ENCODE results near the gene AIG1. TPM values are rescaled to one million over a fixed set of nuclear protein-coding genes. Genes with fewer than 3 reads are reported as not detected.

Gene AIG1
- total and polyA plus RNA-seq, 2 experiments from 2014 or later, result 44.7 to 46.9 TPM

DNA sequence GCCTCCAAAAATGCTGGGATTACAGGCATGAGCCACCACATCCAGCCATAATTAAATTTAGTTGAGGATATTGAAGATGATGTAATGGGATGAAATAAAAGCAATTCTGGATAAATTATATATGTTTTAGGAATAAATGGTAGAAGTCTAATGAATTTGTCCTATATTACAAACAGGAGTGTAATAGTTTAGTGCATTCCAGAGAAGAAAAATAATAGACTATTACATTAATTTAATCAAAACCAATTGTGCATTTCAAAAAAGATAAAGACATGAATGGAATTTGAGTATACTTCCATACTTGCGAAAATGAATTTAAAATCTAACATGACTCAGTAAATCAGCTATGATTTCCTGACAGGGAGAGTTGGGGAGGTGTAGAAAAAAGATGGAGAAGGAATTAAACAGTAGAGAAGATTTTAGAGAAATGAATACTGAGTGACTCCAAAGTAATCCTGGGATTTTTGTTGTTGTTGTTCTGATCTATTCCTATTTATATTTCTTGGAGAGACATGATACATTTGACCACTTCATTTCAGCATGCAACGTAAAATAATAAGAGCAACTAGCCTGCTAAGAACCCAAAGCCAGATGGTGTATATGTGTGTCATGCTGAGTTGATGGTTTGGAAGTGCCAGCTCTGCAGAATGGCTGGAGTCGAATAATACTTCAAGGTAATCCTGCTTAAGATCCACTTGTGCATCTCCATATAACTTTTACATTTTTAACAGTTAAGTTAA, 67.4 kb downstream of the AIG1 start:
- no peaks in the 10 kb centered on the region for H3F3A ChIP-seq (ENCODE audit: insufficient read depth)
- H3K9me2 ChIP-seq (ENCODE audit: insufficient read depth), result no peaks in the 10 kb centered on the region
- TF ChIP-seq EZH2 (IDR thresholded peaks at IDR 0.05; ENCODE audit: insufficient read depth, poor library complexity, severe bottlenecking) (no peak), EZH2phosphoT487 (IDR thresholded peaks at IDR 0.05; ENCODE audit: insufficient read depth, low read depth) (no peak)
- DNase-seq, result no peak
- no peak overlapping the region for H2AFZ ChIP-seq
- in situ Hi-C loops (cut with MboI), result no loop called here
- H3K4me2 ChIP-seq (ENCODE audit: unreplicated experiment), result no peak overlapping the region
- H3K9ac ChIP-seq, result no peak overlapping the region
- H3K36me3 ChIP-seq (ENCODE audit: low read depth), result no peaks in the 10 kb centered on the region; the same call in 1 of the 2 replicates
- H3K9me3 ChIP-seq (ENCODE audit: low read depth), result no peaks in the 10 kb centered on the region
- H3K27me3 ChIP-seq (replicated peaks; ENCODE audit: insufficient read depth), result no peaks in the 10 kb centered on the region
- no peaks in the 10 kb centered on the region for H3K79me2 ChIP-seq (ENCODE audit: insufficient read depth)
- 84 to 87% methylated on average over 3 of the region's 3 CpGs for WGBS, 2 experiments (ENCODE audit: low coverage in 1 of 2, low lambda C conversion rate in 2 of 2, missing lambda C conversion rate in 2 of 2)
- no peak overlapping the region for H3K4me3 ChIP-seq
- 0 out of 2 replicates have a peak, but pooled peaks cover 8% of the 10 kb centered on the region for H3K4me1 ChIP-seq (ENCODE audit: insufficient read depth)
- H4K20me1 ChIP-seq (ENCODE audit: insufficient read depth), result no peaks in the 10 kb centered on the region
- H3K27ac ChIP-seq, result no peak overlapping the region

DNA sequence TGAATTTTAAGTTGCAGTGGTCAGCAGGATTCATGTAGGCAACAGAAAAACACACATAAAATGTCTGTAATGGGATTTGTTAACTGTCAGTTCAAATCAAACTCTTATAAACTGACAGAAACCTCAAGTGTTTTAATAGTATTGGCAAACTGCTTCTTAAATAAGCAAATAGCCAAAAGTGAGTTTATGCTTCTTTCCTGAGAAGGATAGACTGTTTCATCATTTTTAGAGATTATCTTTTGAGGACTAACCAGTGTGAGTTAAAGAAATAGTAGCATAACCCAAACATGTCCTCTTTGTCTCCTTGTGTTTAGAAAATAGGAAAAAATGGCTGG, 68.0 kb downstream of the AIG1 start:
- in situ Hi-C loops (cut with MboI), result no loop called here
- no peak overlapping the region for H3K4me3 ChIP-seq
- no peak overlapping the region for H2AFZ ChIP-seq
- no peaks in the 10 kb centered on the region for H3K9me3 ChIP-seq (ENCODE audit: low read depth)
- TF ChIP-seq EZH2 (IDR thresholded peaks at IDR 0.05; ENCODE audit: insufficient read depth, poor library complexity, severe bottlenecking), result no peak
- no peak for TF ChIP-seq EZH2phosphoT487 (IDR thresholded peaks at IDR 0.05; ENCODE audit: insufficient read depth, low read depth)
- H3K4me1 ChIP-seq (ENCODE audit: insufficient read depth), result 0 out of 2 replicates have a peak, but pooled peaks cover 6% of the 10 kb centered on the region
- H3K9me2 ChIP-seq (ENCODE audit: insufficient read depth), result no peaks in the 10 kb centered on the region
- no peaks in the 10 kb centered on the region for H4K20me1 ChIP-seq (ENCODE audit: insufficient read depth)
- no peaks in the 10 kb centered on the region for H3F3A ChIP-seq (ENCODE audit: insufficient read depth)
- no peak overlapping the region for H3K27ac ChIP-seq
- H3K79me2 ChIP-seq (ENCODE audit: insufficient read depth), result no peaks in the 10 kb centered on the region
- H3K9ac ChIP-seq, result no peak overlapping the region
- no peaks in the 10 kb centered on the region; the same call in 1 of the 2 replicates for H3K36me3 ChIP-seq (ENCODE audit: low read depth)
- H3K4me2 ChIP-seq (ENCODE audit: unreplicated experiment), result no peak overlapping the region
- H3K27me3 ChIP-seq (replicated peaks; ENCODE audit: insufficient read depth), result no peaks in the 10 kb centered on the region
- no peak for DNase-seq

DNA sequence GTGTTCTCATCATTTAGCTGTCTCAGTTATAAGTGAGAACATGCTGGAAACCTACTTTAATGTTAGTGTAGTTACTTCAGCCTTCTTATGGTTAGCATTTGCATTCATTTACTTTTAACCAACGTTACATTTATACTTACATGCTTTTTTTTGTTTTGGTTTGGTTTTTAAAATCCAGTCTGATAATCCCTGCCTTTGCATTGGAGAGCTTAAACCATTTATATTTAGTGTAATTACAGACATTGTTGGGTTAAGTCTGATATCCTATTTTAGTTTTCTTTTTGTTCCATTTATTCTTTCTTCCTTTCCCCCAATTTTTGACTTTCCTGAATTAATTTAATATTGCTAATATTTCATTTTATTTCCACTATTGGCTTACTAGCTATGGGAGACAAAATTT, 70.2 kb downstream of the AIG1 start:
- no peaks in the 10 kb centered on the region; the same call in 1 of the 2 replicates for H3K36me3 ChIP-seq (ENCODE audit: low read depth)
- TF ChIP-seq EZH2phosphoT487 (IDR thresholded peaks at IDR 0.05; ENCODE audit: insufficient read depth, low read depth) (no peak), EZH2 (IDR thresholded peaks at IDR 0.05; ENCODE audit: insufficient read depth, poor library complexity, severe bottlenecking) (no peak)
- H3K9me2 ChIP-seq (ENCODE audit: insufficient read depth), result no peaks in the 10 kb centered on the region
- no peaks in the 10 kb centered on the region for H3K9me3 ChIP-seq (ENCODE audit: low read depth)
- WGBS, 2 experiments (ENCODE audit: low coverage in 1 of 2, low lambda C conversion rate in 2 of 2, missing lambda C conversion rate in 2 of 2), result 43 to 63% methylated on average over 1 of the region's 1 CpG
- H4K20me1 ChIP-seq (ENCODE audit: insufficient read depth), result no peaks in the 10 kb centered on the region
- H3K9ac ChIP-seq, result no peak overlapping the region
- H3K79me2 ChIP-seq (ENCODE audit: insufficient read depth), result no peaks in the 10 kb centered on the region
- H3F3A ChIP-seq (ENCODE audit: insufficient read depth), result no peaks in the 10 kb centered on the region
- H3K27me3 ChIP-seq (replicated peaks; ENCODE audit: insufficient read depth), result no peaks in the 10 kb centered on the region
- no peak overlapping the region for H3K27ac ChIP-seq
- H3K4me2 ChIP-seq (ENCODE audit: unreplicated experiment), result no peak overlapping the region
- H3K4me3 ChIP-seq, result no peak overlapping the region
- H2AFZ ChIP-seq, result no peak overlapping the region
- DNase-seq, result no peak
- peaks cover 5% of the 10 kb centered on the region; the same call in 1 of the 2 replicates for H3K4me1 ChIP-seq (ENCODE audit: insufficient read depth)
- in situ Hi-C loops (cut with MboI), result no loop called here

DNA sequence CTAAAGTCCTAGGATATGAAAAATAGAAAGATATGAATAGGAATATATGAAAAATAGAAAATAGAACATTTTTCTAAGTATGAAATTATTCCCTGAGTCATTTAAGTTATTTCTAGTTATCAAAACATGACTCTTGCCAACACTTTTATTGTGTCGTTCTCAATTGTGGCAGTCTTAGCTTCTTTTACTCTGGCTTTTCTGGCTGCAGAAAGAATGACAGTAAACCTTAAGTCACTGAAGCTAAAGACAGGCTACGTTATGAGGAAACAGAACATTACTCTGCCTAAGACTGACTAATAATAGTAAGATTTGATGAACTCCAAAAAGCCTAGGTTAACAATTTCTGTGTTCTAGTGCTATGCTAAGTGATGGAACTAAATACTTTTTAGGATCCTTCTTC, 74.6 kb downstream of the AIG1 start:
- no peak overlapping the region for H3K4me2 ChIP-seq (ENCODE audit: unreplicated experiment)
- no peaks in the 10 kb centered on the region; the same call in 1 of the 2 replicates for H3K36me3 ChIP-seq (ENCODE audit: low read depth)
- no peak overlapping the region for H3K27ac ChIP-seq
- TF ChIP-seq EZH2phosphoT487 (IDR thresholded peaks at IDR 0.05; ENCODE audit: insufficient read depth, low read depth) (no peak), EZH2 (IDR thresholded peaks at IDR 0.05; ENCODE audit: insufficient read depth, poor library complexity, severe bottlenecking) (no peak)
- peak; percentile 23 for DNase-seq
- H3K9ac ChIP-seq, result no peak overlapping the region
- no peaks in the 10 kb centered on the region for H3K9me3 ChIP-seq (ENCODE audit: low read depth)
- H3K27me3 ChIP-seq (replicated peaks; ENCODE audit: insufficient read depth), result no peaks in the 10 kb centered on the region
- H4K20me1 ChIP-seq (ENCODE audit: insufficient read depth), result no peaks in the 10 kb centered on the region
- no peaks in the 10 kb centered on the region for H3K79me2 ChIP-seq (ENCODE audit: insufficient read depth)
- no peak overlapping the region for H3K4me3 ChIP-seq
- peaks cover 15% of the 10 kb centered on the region for H3K4me1 ChIP-seq (ENCODE audit: insufficient read depth)
- 38% methylated on average over 2 of the region's 2 CpGs for WGBS, 2 experiments (ENCODE audit: low coverage in 1 of 2, low lambda C conversion rate in 2 of 2, missing lambda C conversion rate in 2 of 2)
- H3F3A ChIP-seq (ENCODE audit: insufficient read depth), result peaks cover 6% of the 10 kb centered on the region
- H2AFZ ChIP-seq, result no peak overlapping the region
- in situ Hi-C loops (cut with MboI), result no loop called here
- no peaks in the 10 kb centered on the region for H3K9me2 ChIP-seq (ENCODE audit: insufficient read depth)

All from GM23248 (cell line).